ENCODE results near the gene ART4.

DNA sequence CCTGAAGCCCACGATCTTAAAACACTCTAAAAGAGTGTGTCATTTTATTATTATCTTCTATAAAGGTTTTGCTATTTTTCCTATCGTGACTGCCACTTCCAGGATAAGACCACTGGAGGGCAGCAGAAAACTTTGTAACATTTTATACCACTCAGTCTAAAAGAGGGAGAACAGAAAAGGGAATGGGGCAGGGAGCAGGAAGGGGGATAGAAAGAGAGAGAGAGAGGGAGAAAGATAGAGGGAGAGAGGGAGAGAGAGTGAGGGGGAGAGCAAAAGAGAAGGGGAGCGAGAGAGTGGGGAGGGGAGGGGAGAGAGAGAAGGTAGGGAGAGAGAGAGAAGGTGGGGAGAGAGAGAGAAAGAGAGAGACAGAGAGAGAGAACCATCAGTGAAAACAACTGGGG is 2.0 kb upstream of the ART4 start:
- TF ChIP-seq EZH2 (IDR thresholded peaks at IDR 0.05; ENCODE audit: insufficient read depth, low read length) = no peak
- TF ChIP-seq, protein P1, sequence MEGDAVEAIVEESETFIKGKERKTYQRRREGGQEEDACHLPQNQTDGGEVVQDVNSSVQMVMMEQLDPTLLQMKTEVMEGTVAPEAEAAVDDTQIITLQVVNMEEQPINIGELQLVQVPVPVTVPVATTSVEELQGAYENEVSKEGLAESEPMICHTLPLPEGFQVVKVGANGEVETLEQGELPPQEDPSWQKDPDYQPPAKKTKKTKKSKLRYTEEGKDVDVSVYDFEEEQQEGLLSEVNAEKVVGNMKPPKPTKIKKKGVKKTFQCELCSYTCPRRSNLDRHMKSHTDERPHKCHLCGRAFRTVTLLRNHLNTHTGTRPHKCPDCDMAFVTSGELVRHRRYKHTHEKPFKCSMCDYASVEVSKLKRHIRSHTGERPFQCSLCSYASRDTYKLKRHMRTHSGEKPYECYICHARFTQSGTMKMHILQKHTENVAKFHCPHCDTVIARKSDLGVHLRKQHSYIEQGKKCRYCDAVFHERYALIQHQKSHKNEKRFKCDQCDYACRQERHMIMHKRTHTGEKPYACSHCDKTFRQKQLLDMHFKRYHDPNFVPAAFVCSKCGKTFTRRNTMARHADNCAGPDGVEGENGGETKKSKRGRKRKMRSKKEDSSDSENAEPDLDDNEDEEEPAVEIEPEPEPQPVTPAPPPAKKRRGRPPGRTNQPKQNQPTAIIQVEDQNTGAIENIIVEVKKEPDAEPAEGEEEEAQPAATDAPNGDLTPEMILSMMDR (IDR thresholded peaks at IDR 0.05; ENCODE audit: insufficient read depth, low read depth, low read length) = peak; percentile 75

All from astrocyte (in vitro differentiated cells and primary cell).